Mesendoderm (in vitro differentiated cells): Measurements from ENCODE around the gene MYO1E.

ENCODE experiments used
- DNase-seq: peaks from one replicate; pipeline ENCODE4 v3.0.0; 2013
- H2AK5ac ChIP-seq: 2 replicates; pipeline ENCODE4 v1.6.1; 2013; ENCODE audit warnings: low read length, inconsistent platforms
- H2BK120ac ChIP-seq: 2 replicates; pipeline ENCODE4 v1.6.1; 2013; ENCODE audit warnings: low read depth, mild to moderate bottlenecking, low read length, moderate library complexity, mixed read lengths
- H2BK15ac ChIP-seq: replicated peaks from 2 replicates; pipeline ENCODE4 v1.6.1; 2013; ENCODE audit warnings: low read depth, mild to moderate bottlenecking, moderate library complexity
- H2BK5ac ChIP-seq: 2 replicates; pipeline ENCODE4 v1.6.1; 2013; ENCODE audit warnings: low read length, inconsistent platforms
- H3K18ac ChIP-seq: 2 replicates; pipeline ENCODE4 v1.6.1; 2013; ENCODE audit warnings: mild to moderate bottlenecking, low read length, mixed read lengths
- H3K23ac ChIP-seq: one replicate; pipeline ENCODE4 v1.6.1; 2013; ENCODE audit warnings: low read length
- H3K27ac ChIP-seq: 2 replicates; pipeline ENCODE4 v1.5.1; 2013; ENCODE audit warnings: low read depth, mild to moderate bottlenecking, inconsistent platforms, low read length, moderate library complexity
- H3K27me3 ChIP-seq: 2 replicates; pipeline ENCODE4 v1.6.1; 2013; ENCODE audit warnings: low read length, control low read depth, mild to moderate bottlenecking, inconsistent platforms; ENCODE audit not compliant: insufficient read depth, poor library complexity
- H3K36me3 ChIP-seq: 2 replicates; pipeline ENCODE4 v1.6.1; 2013; ENCODE audit warnings: low read length, inconsistent platforms; ENCODE audit not compliant: control insufficient read depth, insufficient read depth
- H3K4ac ChIP-seq: one replicate; pipeline ENCODE4 v1.6.1; 2013; ENCODE audit warnings: low read depth, mild to moderate bottlenecking, low read length, moderate library complexity
- H3K4me1 ChIP-seq: 2 replicates; pipeline ENCODE4 v1.6.1; 2013; ENCODE audit warnings: low read depth, low read length, inconsistent platforms; ENCODE audit not compliant: control insufficient read depth
- H3K4me2 ChIP-seq: 2 replicates; pipeline ENCODE4 v1.6.1; 2013; ENCODE audit warnings: low read length
- H3K4me3 ChIP-seq: 2 replicates; pipeline ENCODE4 v1.5.1; 2013; ENCODE audit warnings: mild to moderate bottlenecking, low read length
- H3K56ac ChIP-seq: one replicate; pipeline ENCODE4 v1.6.1; 2013; ENCODE audit warnings: low read length
- H3K79me1 ChIP-seq: 2 replicates; pipeline ENCODE4 v1.6.1; 2013; ENCODE audit warnings: low read length, inconsistent platforms
- H3K79me2 ChIP-seq: 2 replicates; pipeline ENCODE4 v1.6.1; 2013; ENCODE audit warnings: mild to moderate bottlenecking, low read length; ENCODE audit not compliant: control insufficient read depth, insufficient read depth
- H3K9ac ChIP-seq: 2 replicates; pipeline ENCODE4 v1.6.1; 2013; ENCODE audit warnings: low read length, inconsistent platforms
- H4K5ac ChIP-seq: one replicate; pipeline ENCODE4 v1.6.1; 2013; ENCODE audit warnings: low read length
- H4K8ac ChIP-seq: one replicate; pipeline ENCODE4 v1.6.1; 2013; ENCODE audit warnings: low read depth, mild to moderate bottlenecking, control low read depth, low read length, moderate library complexity
- WGBS: extraction: QIAGEN DNeasy Blood & Tissue Kit; methylation state at CpG from one replicate; pipeline ENCODE4 v1.1.7; 2013; ENCODE audit warnings: low lambda C conversion rate, missing lambda C conversion rate; ENCODE audit not compliant: insufficient coverage; ENCODE audit errors: extremely low coverage; 5-methylcytosine and 5-hydroxymethylcytosine counted together

The MYO1E gene

DNA sequence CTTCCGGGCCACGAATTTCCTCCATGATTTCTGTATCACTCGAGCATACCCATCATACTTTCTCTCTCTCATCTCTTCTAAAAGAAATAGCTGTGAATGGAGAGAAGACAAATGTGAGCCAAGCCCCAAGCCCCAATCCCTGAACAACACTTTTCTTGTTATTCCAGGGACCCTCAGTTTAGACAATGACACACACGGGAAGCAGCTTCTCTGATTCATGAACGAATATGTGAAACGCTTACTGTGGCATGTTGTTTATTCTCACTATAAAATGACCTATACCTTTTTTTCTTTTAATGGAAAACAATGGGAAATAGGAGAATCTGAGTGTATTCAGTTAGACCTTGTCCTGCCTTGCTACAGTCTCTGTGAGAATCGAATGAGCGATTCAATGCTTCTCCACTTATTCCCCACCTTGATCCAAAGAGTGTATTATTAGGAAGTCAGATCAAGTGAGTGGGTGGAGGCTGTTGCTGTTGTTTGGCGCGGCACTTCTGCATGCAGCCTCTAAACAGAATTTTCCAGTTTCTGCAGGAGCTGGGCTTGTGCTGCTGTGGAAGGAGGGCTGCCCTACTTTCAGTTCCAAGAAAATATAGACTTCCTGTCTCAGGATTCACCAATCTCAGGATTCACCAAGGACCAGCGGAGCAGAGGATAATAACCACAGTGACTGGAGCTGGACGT lies 198.4 kb downstream of the MYO1E start:
- H2BK15ac ChIP-seq: no peak overlapping the region
- no peak overlapping the region for H4K5ac ChIP-seq
- no CpG with 5 or more reads among the region's 12 CpGs for WGBS
- H3K27me3 ChIP-seq: no peaks in the 10 kb centered on the region
- no peak overlapping the region for H3K18ac ChIP-seq
- no peak overlapping the region for H3K56ac ChIP-seq
- H2BK5ac ChIP-seq: no peak overlapping the region
- no peak overlapping the region for H3K23ac ChIP-seq
- no peak overlapping the region for H2AK5ac ChIP-seq
- no peaks in the 10 kb centered on the region for H3K79me2 ChIP-seq
- DNase-seq: no peak
- H3K9ac ChIP-seq: no peak overlapping the region
- H3K4me1 ChIP-seq: no peaks in the 10 kb centered on the region
- no peak overlapping the region for H4K8ac ChIP-seq
- H3K27ac ChIP-seq: no peak overlapping the region
- H3K4ac ChIP-seq: no peak overlapping the region
- no peaks in the 10 kb centered on the region for H3K36me3 ChIP-seq
- H2BK120ac ChIP-seq: no peak overlapping the region
- H3K4me2 ChIP-seq: no peak overlapping the region
- no peaks in the 10 kb centered on the region for H3K79me1 ChIP-seq
- H3K4me3 ChIP-seq: no peak overlapping the region

- H3K36me3 ChIP-seq: no peaks in the 10 kb centered on the region
- 100% methylated on average over 1 of the region's 5 CpGs for WGBS
- H2BK120ac ChIP-seq: no peak overlapping the region
- no peak overlapping the region for H3K4me2 ChIP-seq
- no peak overlapping the region for H3K56ac ChIP-seq
- H2AK5ac ChIP-seq: no peak overlapping the region
- no peak overlapping the region for H3K4ac ChIP-seq
- no peak overlapping the region for H3K18ac ChIP-seq
- H2BK5ac ChIP-seq: no peak overlapping the region
- no peak overlapping the region for H3K4me3 ChIP-seq
- no peak overlapping the region for H3K9ac ChIP-seq
- H3K79me1 ChIP-seq: no peaks in the 10 kb centered on the region
- H4K5ac ChIP-seq: no peak overlapping the region
- no peak overlapping the region for H4K8ac ChIP-seq
- no peaks in the 10 kb centered on the region for H3K4me1 ChIP-seq
- DNase-seq: no peak
- no peak overlapping the region for H2BK15ac ChIP-seq
- no peak overlapping the region for H3K27ac ChIP-seq
- no peaks in the 10 kb centered on the region for H3K79me2 ChIP-seq
- H3K27me3 ChIP-seq: no peaks in the 10 kb centered on the region
- H3K23ac ChIP-seq: no peak overlapping the region
Measured at GRCh38 chr15:59173194-59173593, 199.5 kb downstream of the MYO1E start.

DNA sequence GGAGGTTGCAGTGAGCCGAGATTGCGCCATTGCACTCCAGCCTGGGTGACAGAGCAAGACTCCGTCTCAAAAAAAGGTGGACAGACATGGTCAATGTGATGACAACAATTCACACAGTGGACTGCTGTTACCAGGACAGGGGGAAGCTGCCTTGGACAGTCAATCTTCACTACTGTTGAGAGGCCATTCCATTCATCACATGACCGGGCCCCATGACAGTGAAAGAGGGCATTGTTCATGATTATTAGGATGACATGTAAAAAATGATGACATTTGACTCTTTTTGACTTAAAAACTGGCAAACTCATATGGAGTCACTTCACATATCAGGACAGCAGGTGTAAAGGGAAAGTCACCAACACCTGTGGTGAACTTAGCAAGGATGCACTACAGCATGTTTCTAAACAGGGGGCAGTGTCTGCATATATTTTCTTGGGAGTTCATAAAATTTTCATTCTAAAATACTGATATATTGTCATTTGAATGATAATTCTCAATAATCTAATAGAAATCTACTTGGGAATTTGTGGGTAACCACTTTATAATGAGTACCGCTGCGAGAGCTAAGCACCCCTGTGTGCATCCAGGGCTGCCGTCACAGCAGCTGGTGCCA lies 200.3 kb downstream of the MYO1E start:
- no peak overlapping the region for H3K9ac ChIP-seq
- no peak overlapping the region for H3K18ac ChIP-seq
- no peaks in the 10 kb centered on the region for H3K36me3 ChIP-seq
- H4K8ac ChIP-seq: no peak overlapping the region
- no peak overlapping the region for H3K4ac ChIP-seq
- DNase-seq: no peak
- H3K27me3 ChIP-seq: no peaks in the 10 kb centered on the region
- H3K23ac ChIP-seq: no peak overlapping the region
- H3K4me1 ChIP-seq: no peaks in the 10 kb centered on the region
- H3K27ac ChIP-seq: no peak overlapping the region
- no peak overlapping the region for H3K4me3 ChIP-seq
- no peak overlapping the region for H3K56ac ChIP-seq
- H2AK5ac ChIP-seq: no peak overlapping the region
- H3K4me2 ChIP-seq: no peak overlapping the region
- H2BK5ac ChIP-seq: no peak overlapping the region
- WGBS: no CpG with 5 or more reads among the region's 7 CpGs
- H2BK15ac ChIP-seq: no peak overlapping the region
- no peak overlapping the region for H2BK120ac ChIP-seq
- no peaks in the 10 kb centered on the region for H3K79me1 ChIP-seq
- no peaks in the 10 kb centered on the region for H3K79me2 ChIP-seq
- H4K5ac ChIP-seq: no peak overlapping the region

GRCh38 chr15:59171067-59171397 lies 201.6 kb downstream of the MYO1E start:
- H2BK120ac ChIP-seq: no peak overlapping the region
- H3K4ac ChIP-seq: no peak overlapping the region
- no peak overlapping the region for H2BK5ac ChIP-seq
- WGBS: no CpG with 5 or more reads among the region's 8 CpGs
- no peak overlapping the region for H3K4me3 ChIP-seq
- no peak overlapping the region for H4K5ac ChIP-seq
- H3K79me2 ChIP-seq: no peaks in the 10 kb centered on the region
- H3K4me2 ChIP-seq: no peak overlapping the region
- H3K9ac ChIP-seq: no peak overlapping the region
- no peaks in the 10 kb centered on the region for H3K27me3 ChIP-seq
- H3K23ac ChIP-seq: no peak overlapping the region
- no peaks in the 10 kb centered on the region for H3K4me1 ChIP-seq
- H4K8ac ChIP-seq: no peak overlapping the region
- H3K18ac ChIP-seq: no peak overlapping the region
- no peak overlapping the region for H2BK15ac ChIP-seq
- no peaks in the 10 kb centered on the region for H3K79me1 ChIP-seq
- DNase-seq: no peak
- H2AK5ac ChIP-seq: no peak overlapping the region
- H3K36me3 ChIP-seq: no peaks in the 10 kb centered on the region
- no peak overlapping the region for H3K56ac ChIP-seq
- no peak overlapping the region for H3K27ac ChIP-seq

DNA sequence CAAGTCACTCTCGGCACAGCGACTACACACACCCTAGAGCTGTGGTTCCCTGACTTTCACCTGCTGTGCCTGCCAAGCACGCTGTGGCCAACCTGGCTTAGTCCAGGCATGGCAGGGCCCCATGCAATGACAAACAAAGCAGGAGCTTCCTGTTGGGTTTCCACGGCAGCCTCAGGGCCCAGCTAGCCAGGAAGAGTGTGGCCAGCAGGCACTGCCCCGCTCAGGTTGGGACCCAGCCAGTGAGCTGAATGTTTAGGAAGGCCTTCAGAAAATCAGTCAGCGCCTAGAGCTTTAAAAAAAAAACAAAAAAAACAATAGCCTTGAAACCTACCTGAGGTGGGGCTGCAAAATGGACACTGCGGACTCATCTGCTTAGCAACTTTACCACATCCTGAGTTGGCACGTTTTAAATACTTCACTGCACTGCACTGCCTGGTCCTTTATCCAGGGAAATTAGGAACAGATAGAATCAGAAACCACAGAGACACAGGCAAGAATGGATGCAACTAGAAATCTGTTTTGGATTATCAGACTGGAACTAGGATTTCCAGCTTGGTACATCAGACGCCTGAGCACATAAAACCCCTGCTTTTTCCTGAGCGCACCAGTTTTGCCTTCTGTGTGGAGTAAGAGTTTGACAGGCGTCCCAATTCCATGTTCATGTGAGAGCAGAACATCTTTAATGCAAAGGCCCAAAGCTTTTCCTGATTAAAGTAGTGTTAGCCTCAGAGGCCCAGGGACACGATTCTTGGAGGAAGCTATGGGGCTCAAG lies 202.2 kb downstream of the MYO1E start:
- no peak overlapping the region for H3K4me2 ChIP-seq
- no peak overlapping the region for H2BK15ac ChIP-seq
- WGBS: no CpG with 5 or more reads among the region's 12 CpGs
- no peak overlapping the region for H4K5ac ChIP-seq
- no peak overlapping the region for H3K23ac ChIP-seq
- H4K8ac ChIP-seq: no peak overlapping the region
- H3K4ac ChIP-seq: no peak overlapping the region
- H3K27ac ChIP-seq: no peak overlapping the region
- H3K18ac ChIP-seq: no peak overlapping the region
- H3K56ac ChIP-seq: peak overlapping the region; percentile 22
- DNase-seq: peak; percentile 55
- H2BK120ac ChIP-seq: no peak overlapping the region
- H3K4me1 ChIP-seq: no peaks in the 10 kb centered on the region
- H3K27me3 ChIP-seq: no peaks in the 10 kb centered on the region
- H3K79me2 ChIP-seq: no peaks in the 10 kb centered on the region
- H2AK5ac ChIP-seq: no peak overlapping the region
- H2BK5ac ChIP-seq: no peak overlapping the region
- no peak overlapping the region for H3K9ac ChIP-seq
- no peaks in the 10 kb centered on the region for H3K79me1 ChIP-seq
- no peak overlapping the region for H3K4me3 ChIP-seq
- no peaks in the 10 kb centered on the region for H3K36me3 ChIP-seq
